ENCODE data around the gene PDK2.

DNA sequence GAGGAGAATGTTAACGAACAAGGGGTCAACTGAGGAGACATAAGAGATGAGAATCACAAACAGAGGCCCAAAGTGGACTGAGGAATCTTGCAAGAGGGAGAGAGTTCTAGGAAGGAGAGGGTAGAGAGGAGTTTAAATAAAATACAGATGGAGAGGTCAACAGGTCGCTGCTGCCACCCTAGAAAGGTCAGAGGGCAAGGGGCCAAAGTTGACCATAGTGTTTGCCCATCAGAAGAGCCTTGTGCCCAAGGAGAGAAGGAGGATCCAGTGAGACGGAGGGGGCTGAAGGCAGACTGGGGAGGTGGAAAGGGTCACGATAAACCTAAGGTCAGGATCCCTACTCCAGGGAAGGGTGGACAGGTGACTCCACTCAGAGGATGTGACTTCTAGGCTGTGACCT, 46.2 kb upstream of the PDK2 start:
- TF ChIP-seq POLR2A (IDR thresholded peaks at IDR 0.05; ENCODE audit: low read length) (no peak), GATA1 (IDR thresholded peaks at IDR 0.05; ENCODE audit: low read depth, low read length) (no peak)

Data from erythroblast (primary cell).